HG03060 (cell line): Measurements from ENCODE around the gene CGB8.
"Not testable (repeated sequence)": the region's sequence is repeated elsewhere in the genome, so short reads cannot be mapped to it uniquely, and the experiment has no call there.

Experiments used
- ATAC-seq: cut with Tn5 transposase; IDR thresholded peaks from one replicate; pipeline ENCODE4 v1.9.1; 2021; ENCODE audit warnings: low read depth, moderate number of reproducible peaks; ENCODE audit not compliant: unreplicated experiment

The CGB8 gene

GRCh38 chr19:49036815-49037214 is 12.1 kb downstream of the CGB8 start, which contains the start of gene CGB1:
Gene CGB1, minus strand, starts transcription at chr19:49036895. Its CDS starts 184 bp downstream, at chr19:49036711.
- ATAC-seq: not testable (repeated sequence)

- not testable (repeated sequence) for ATAC-seq
These were observed 17.1 kb downstream of the CGB8 start, which contains the start of gene CGB2 for GRCh38 chr19:49031642-49032301. Gene CGB2, plus strand, starts transcription at chr19:49031890. Its CDS starts 206 bp downstream, at chr19:49032096.

DNA sequence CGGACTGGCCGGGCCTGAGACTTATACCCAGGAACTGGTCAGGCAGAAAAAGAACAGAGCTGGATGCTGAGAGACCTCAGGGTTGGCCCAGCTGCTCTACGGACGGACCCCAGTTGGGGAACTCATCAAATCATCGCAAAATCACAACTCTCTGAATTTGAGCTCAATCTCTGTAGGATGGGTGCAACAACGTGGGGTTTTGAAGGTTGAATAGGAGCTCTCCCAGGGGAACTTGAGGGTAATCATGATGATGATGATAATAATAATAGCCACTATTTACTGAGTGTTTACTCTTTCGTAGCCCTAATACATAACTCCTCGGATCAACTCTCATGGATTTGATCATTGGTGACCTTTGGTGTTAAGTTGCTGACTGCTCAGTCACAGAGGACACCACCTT is 18.6 kb downstream of the CGB8 start:
- not testable (repeated sequence) for ATAC-seq

DNA sequence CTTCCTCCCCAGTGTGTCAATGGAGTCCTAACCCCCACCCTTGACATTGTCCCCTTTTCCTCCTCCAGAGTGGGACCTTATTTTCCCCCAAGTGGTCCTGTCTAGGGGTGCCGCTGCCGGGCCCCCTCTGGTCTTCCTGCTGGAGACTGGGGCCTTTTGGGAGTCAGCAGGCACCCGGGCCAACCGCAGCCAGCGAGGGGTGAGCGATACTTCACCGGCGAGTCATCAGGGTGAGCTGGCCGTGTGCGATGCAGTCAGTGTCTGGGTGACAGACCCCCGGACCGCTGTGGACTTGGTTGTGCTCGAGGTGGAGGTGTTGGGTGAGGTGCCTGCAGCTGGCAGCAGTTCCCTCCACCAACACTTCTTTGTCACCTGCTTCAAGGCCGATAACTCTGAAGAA is 19.2 kb downstream of the CGB8 start:
- ATAC-seq: not testable (repeated sequence)

DNA sequence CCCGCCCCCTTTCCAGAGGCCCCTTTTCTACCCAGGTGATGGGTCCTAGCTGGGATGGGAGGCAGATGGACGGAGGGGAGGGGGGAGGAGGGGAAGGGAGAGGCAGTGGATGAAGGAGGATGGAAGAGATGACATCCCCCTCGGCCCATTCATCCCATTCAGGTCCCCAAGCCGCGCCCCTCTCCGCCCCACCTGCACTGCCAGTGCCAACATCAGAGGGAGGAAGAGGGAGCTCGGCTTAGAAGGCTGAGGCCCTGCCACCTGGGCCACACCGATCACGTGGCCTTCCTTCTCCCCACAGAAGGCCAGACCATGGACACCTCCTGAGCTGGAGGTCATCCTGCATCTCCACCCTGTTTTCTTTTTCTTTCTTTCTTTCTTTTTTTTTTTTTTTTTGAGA is 20.2 kb downstream of the CGB8 start:
- ATAC-seq: not testable (repeated sequence)

DNA sequence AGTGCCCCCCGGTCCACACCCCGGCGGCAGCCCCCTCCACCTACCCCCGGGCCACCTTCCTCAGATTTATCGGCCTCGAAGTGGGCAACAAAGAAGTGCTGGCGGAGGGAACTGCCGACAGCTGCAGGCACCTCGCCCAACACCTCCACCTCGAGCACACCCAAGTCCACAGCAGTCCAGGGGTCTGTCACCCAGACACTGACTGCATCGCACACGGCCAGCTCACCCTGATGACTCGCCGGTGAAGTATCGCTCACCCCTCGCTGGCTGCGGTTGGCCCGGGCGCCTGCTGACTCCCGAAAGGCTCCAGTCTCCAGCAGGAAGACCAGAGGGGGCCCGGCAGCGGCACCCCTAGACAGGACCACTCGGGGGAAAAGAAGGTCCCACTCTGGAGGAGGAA is 23.3 kb downstream of the CGB8 start:
- not testable (repeated sequence) for ATAC-seq

DNA sequence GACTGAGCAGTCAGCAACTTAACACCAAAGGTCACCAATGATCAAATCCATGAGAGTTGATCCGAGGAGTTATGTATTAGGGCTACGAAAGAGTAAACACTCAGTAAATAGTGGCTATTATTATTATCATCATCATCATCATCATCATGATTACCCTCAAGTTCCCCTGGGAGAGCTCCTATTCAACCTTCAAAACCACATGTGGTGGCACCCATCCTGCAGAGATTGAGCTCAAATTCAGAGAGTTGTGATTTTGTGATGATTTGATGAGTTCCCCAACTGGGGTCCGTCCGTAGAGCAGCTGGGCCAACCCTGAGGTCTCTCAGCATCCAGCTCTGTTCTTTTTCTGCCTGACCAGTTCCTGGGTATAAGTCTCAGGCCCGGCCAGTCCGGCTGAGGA is 23.8 kb downstream of the CGB8 start:
- not testable (repeated sequence) for ATAC-seq

- ATAC-seq: not testable (repeated sequence)
These were observed 24.7 kb downstream of the CGB8 start, which contains the start of gene CGB3 for GRCh38 chr19:49024233-49024632. Gene CGB3, minus strand, starts transcription at chr19:49024333. Its CDS starts 362 bp downstream, at chr19:49023971.

GRCh38 chr19:49022116-49022515 is 26.8 kb downstream of the CGB8 start:
- ATAC-seq: no peak

DNA sequence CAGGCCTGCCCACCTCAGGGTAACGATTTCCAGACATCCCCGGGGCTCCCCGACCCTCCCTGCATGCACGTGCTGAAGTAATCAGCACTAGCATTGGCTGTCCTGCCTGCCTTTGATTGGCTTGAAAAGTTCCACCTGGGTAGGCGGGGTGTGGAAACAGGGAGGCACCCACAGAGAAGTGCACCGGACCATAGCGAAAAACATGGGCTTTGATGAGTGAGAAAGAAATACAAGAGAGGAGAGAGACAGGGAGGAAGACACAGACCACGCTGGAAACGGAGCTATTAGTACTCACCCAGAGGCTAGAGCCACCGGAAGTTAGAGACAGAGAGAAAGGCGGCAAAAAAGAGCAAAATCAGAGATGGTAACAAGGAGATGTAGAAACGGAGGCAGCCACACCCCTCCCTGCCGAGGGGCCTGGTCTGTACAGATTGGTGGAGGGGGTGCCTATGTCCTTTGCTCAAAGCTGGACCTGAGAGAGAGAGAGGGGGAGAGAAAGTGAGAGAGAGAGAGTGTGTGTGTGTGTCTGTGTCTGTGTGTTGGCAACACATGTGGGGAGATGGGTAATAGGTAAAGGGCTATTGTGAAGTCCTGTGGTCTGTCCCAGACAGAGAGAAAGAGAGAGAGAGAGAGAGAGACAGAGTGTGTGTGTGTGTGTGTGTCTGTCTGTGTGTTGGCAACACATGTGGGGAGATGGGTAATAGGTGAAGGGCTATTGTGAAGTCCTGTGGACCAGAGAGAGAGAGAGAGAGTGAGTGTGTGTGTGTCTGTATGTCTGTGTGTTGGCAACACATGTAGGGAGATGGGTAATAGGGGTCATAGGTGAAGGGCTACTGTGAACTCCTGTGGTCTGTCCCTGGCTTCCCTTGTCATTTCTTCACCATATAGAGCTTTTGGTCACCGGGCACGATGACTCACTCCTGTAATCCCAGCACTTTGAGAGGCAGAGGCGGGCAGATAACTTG is 27.7 kb downstream of the CGB8 start:
- no peak for ATAC-seq

DNA sequence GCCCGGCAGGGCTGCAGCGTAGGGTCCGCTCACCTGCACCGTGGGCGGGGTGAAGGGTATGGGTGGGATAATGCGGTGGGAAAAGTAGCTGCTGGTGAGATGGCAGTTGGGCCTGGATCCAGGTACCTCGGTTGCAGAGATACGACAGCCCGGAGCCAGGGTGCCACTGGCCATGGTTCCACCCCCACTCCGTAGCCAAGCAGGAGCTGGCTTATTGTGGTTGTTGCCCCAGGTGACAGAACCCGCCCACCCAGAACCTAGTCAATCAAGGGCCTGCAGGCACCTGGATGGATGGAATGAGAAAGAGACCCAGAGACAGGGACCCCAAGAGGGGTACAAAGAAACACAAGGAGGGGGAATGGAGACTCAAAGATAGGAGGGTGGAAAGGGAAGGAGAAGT is 28.6 kb downstream of the CGB8 start:
- ATAC-seq: no peak

GRCh38 chr19:49019242-49019932 is 29.5 kb downstream of the CGB8 start:
- ATAC-seq: no peak

DNA sequence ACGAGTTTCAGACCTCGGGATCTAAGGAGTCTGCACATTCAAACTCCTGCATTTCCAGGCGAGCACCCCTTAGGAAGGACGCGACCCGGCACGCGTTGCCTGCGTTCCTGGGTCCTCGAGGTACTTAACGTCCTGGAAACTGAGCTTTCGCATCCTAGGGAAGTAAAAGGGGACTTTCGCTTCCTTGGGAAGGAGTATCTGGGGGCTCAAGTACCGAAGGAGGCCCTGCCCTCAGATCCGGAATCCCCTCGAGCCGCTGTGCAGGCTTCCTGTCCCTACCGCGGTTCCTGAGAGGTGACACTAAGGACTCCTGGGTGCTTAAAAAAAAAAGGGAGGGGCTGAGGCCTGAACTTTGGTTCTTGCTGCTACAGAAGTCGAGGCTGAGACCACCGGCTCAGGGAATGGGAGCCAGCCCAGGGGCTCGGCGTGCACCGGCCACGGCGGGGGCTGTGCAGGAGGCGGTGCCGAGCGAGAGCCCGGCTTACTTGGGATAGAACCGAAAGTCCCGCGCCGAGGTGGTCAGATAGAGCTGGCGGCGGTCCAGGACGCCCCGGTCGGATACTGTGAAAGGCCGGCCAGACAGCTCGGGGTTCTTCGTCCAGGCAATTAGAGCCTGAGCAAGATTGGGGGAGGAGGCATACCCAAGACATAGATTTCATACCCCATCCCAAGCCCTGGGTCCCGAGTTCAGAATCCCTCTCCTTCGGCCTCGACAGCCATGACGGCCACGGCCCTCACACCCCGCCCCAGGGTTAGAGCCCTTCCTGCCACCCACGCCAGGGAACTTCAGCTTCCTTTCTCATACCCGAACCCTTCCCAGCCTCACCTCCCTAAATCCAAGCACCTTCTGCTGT is 30.3 kb downstream of the CGB8 start:
- not testable (repeated sequence) for ATAC-seq

- no peak for ATAC-seq
These were observed 31.1 kb downstream of the CGB8 start for GRCh38 chr19:49017666-49018351.

- ATAC-seq: no peak
These were observed 31.8 kb downstream of the CGB8 start, which contains the start of gene LHB for GRCh38 chr19:49017041-49017665. Gene LHB, minus strand, starts transcription at chr19:49017091. Its CDS starts 10 bp downstream, at chr19:49017081.

- no peak for ATAC-seq
These were observed 32.7 kb downstream of the CGB8 start for GRCh38 chr19:49016067-49016839.

DNA sequence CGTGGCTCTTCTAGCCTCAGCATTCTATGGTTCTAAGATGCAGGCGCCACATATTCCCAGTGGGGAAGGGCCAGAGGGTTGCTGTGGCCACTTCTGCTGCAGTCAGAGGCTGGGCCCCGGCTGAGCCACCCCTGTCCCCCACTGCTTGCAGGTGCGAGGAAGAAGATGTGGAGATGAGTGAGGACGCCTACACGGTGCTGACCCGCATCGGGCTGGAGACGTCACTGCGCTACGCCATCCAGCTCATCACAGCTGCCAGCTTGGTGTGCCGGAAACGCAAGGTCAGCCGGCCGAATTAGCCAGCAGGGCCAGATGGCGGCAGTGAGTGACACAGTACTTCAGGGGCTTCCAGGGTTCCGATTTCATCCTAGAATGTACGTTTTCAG is 34.0 kb downstream of the CGB8 start:
- no peak for ATAC-seq
